Measurements from ENCODE around the gene ARHGAP45. TPM values are rescaled to one million over a fixed set of nuclear protein-coding genes. Genes with fewer than 3 reads are reported as not detected.

Gene ARHGAP45
- total RNA-seq, 6 experiments from 2014 or later, result 4.2 to 10.0 (median 7.3) TPM

- intact Hi-C loops (cut with DNase I), result loop anchor here (5.0 to 10.0 kb wide), 2 partner anchors 65 to 73 kb away; no protein-coding TSS in a partner anchor
- Histone ChIP-seq H3K4me3 (no peak overlapping the region), H3K4me1 (no peaks in the 10 kb centered on the region), H3K9me3 (no peaks in the 10 kb centered on the region), H3K27ac (no peak overlapping the region), H3K27me3 (no peaks in the 10 kb centered on the region), H3K36me3 (peaks cover 23 to 95% (median 59%) of the 10 kb centered on the region in 4 donors)
- ATAC-seq, result no peak
- DNase-seq, result peak in 1 of 3 donors; percentile 29
- WGBS (ENCODE audit: insufficient coverage, low coverage, low lambda C conversion rate, missing lambda C conversion rate), result 97% methylated on average over 11 of the region's 50 CpGs
- TF ChIP-seq POLR2A (IDR thresholded peaks at IDR 0.05), result no peak
- TF ChIP-seq, protein P1, sequence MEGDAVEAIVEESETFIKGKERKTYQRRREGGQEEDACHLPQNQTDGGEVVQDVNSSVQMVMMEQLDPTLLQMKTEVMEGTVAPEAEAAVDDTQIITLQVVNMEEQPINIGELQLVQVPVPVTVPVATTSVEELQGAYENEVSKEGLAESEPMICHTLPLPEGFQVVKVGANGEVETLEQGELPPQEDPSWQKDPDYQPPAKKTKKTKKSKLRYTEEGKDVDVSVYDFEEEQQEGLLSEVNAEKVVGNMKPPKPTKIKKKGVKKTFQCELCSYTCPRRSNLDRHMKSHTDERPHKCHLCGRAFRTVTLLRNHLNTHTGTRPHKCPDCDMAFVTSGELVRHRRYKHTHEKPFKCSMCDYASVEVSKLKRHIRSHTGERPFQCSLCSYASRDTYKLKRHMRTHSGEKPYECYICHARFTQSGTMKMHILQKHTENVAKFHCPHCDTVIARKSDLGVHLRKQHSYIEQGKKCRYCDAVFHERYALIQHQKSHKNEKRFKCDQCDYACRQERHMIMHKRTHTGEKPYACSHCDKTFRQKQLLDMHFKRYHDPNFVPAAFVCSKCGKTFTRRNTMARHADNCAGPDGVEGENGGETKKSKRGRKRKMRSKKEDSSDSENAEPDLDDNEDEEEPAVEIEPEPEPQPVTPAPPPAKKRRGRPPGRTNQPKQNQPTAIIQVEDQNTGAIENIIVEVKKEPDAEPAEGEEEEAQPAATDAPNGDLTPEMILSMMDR (IDR thresholded peaks at IDR 0.05), result no peak
Observed at GRCh38 chr19:1119475-1120217, 52.7 kb downstream of the ARHGAP45 start.

DNA sequence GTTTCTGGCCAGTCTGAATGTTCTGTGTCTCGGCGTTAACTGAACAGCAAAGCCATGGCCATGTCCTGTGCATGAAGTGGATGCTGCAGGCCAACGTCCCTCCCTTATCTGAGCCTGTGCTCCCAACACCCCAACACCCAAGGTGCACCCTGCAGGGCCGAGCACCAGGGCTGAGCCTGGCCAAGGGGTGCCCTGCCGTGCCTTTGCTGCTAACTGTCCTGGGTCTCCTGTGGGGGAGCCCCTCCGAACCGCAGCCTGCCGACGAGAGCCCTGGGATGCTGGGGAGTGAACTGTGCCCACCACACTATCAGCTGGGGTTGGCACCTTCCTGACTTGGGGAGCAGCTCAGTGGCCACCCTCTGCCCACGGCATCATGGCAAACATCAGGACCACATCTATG, 54.4 kb downstream of the ARHGAP45 start:
- DNase-seq (peak in 1 of 3 donors; percentile 18), ATAC-seq (no peak)
- Histone ChIP-seq H3K9me3 (no peaks in the 10 kb centered on the region), H3K4me1 (no peaks in the 10 kb centered on the region), H3K27ac (no peak overlapping the region), H3K27me3 (no peaks in the 10 kb centered on the region), H3K4me3 (no peak overlapping the region), H3K36me3 (peaks cover 27 to 89% (median 58%) of the 10 kb centered on the region in 4 donors)
- WGBS (ENCODE audit: insufficient coverage, low coverage, low lambda C conversion rate, missing lambda C conversion rate), result 60% methylated on average over 2 of the region's 10 CpGs
- intact Hi-C loops (cut with DNase I), result no loop called here
- TF ChIP-seq, protein P1 (IDR thresholded peaks at IDR 0.05), result no peak
- TF ChIP-seq POLR2A (IDR thresholded peaks at IDR 0.05), result no peak

DNA sequence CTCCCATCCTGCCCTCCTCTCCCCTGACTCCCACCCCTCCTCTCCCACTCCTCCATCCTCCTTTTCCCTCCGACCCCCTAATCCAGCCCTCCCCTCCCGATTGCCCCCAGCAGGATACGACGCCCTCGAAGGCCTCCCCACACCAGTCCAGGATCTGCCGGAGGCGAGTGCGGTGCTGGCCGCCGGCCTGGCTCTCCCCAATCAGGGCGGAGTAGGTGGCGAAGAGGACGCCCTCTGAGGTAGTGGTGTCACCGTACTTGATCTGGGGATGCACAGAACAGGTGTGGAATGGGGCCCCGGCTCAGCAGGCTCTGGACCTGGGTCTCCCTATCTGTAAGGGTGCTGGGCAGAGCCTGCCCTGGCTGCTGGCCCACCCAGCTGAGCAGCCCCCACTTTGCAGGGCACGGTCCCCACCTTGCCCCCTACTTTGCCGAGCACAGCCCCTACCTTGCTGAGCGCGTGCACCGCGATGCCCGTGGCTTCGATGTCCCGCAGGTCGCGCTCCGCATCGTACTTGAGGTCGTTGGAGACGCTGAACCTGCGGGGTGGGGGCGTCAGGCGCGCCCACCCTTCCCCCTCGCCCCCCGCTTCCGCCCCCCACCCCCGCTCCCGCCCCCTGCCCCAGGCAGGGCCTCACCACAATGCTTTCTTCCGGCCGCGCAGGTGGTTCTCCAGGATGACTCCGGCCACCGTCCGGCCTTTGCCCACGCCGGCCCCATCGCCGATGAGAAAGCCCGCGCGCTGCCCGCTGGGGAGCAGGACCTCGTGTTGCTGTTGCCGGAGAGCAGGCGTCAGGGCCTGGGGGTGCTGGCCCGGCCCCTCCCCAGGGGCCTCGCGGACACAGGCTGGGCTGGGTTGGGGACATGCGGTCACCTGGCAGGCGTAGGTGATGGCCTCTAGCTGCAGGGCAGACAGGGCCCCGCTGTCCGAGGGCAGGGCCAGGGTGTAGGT, 55.3 kb downstream of the ARHGAP45 start:
- Histone ChIP-seq H3K9me3 (no peaks in the 10 kb centered on the region), H3K4me3 (no peak overlapping the region), H3K27me3 (no peaks in the 10 kb centered on the region), H3K36me3 (peaks cover 20 to 89% (median 56%) of the 10 kb centered on the region in 4 donors), H3K4me1 (no peaks in the 10 kb centered on the region), H3K27ac (no peak overlapping the region)
- 80% methylated on average over 7 of the region's 63 CpGs for WGBS (ENCODE audit: insufficient coverage, low coverage, low lambda C conversion rate, missing lambda C conversion rate)
- TF ChIP-seq POLR2A (IDR thresholded peaks at IDR 0.05), result no peak
- TF ChIP-seq, protein P1 (IDR thresholded peaks at IDR 0.05), result no peak
- no peak for ATAC-seq
- intact Hi-C loops (cut with DNase I), result no loop called here
- DNase-seq, result peak in 2 of 3 donors; percentile 21 to 55

GRCh38 chr19:1122972-1123363, 56.0 kb downstream of the ARHGAP45 start:
- intact Hi-C loops (cut with DNase I), result no loop called here
- DNase-seq (peak in 1 of 3 donors; percentile 72), ATAC-seq (peak; percentile 64 to 82 (median 70))
- H3K9me3 ChIP-seq, result no peaks in the 10 kb centered on the region
- no peaks in the 10 kb centered on the region for H3K27me3 ChIP-seq
- no peak overlapping the region for H3K4me3 ChIP-seq
- H3K4me1 ChIP-seq, result no peaks in the 10 kb centered on the region
- 30% methylated on average over 7 of the region's 21 CpGs for WGBS (ENCODE audit: insufficient coverage, low coverage, low lambda C conversion rate, missing lambda C conversion rate)
- H3K36me3 ChIP-seq, result peaks cover 20 to 87% (median 52%) of the 10 kb centered on the region in 4 donors
- no peak for TF ChIP-seq POLR2A (IDR thresholded peaks at IDR 0.05)
- TF ChIP-seq, protein P1 (IDR thresholded peaks at IDR 0.05), result no peak
- no peak overlapping the region for H3K27ac ChIP-seq

Data from right lobe of liver (tissue), 6 donors.